Activated CD4-positive, CD25-positive, alpha-beta regulatory T cell treated with anti-CD3 and anti-CD28 coated beads, Interleukin-2, amount 50 U/mL, for 16 hours (primary cell): Measurements from ENCODE around the gene FAM184B.

Experiments
- DNase-seq: peaks from one replicate; pipeline ENCODE4 v3.0.0-alpha.2; 2020; ENCODE audit warnings: low read depth, low spot score

Gene FAM184B

GRCh38 chr4:17773135-17773698 lies 8.2 kb downstream of the FAM184B start:
- no peak for DNase-seq

GRCh38 chr4:17771284-17771908 lies 10.0 kb downstream of the FAM184B start:
- DNase-seq = no peak

GRCh38 chr4:17770845-17771244 lies 10.6 kb downstream of the FAM184B start:
- no peak for DNase-seq

GRCh38 chr4:17769406-17770174 lies 11.8 kb downstream of the FAM184B start:
- DNase-seq = no peak

- no peak for DNase-seq
Measured at GRCh38 chr4:17766826-17767458, 14.5 kb downstream of the FAM184B start.

GRCh38 chr4:17765514-17766286 lies 15.7 kb downstream of the FAM184B start:
- no peak for DNase-seq

- no peak for DNase-seq
Measured at GRCh38 chr4:17763931-17764330, 17.5 kb downstream of the FAM184B start.

GRCh38 chr4:17763416-17763815 lies 18.0 kb downstream of the FAM184B start:
- DNase-seq = no peak

- no peak for DNase-seq
Measured at GRCh38 chr4:17762726-17763125, 18.7 kb downstream of the FAM184B start.

- DNase-seq = no peak
Measured at GRCh38 chr4:17761062-17761461, 20.4 kb downstream of the FAM184B start.

- DNase-seq = no peak
Measured at GRCh38 chr4:17760626-17761025, 20.8 kb downstream of the FAM184B start.

- no peak for DNase-seq
Measured at GRCh38 chr4:17758485-17758884, 22.9 kb downstream of the FAM184B start.

- DNase-seq = no peak
Measured at GRCh38 chr4:17757621-17758020, 23.8 kb downstream of the FAM184B start.

GRCh38 chr4:17753646-17754045 lies 27.8 kb downstream of the FAM184B start:
- DNase-seq = no peak

- DNase-seq = no peak
Measured at GRCh38 chr4:17740702-17741101, 40.7 kb downstream of the FAM184B start.

- no peak for DNase-seq
Measured at GRCh38 chr4:17736484-17736883, 44.9 kb downstream of the FAM184B start.

GRCh38 chr4:17726911-17727310 lies 54.5 kb downstream of the FAM184B start:
- DNase-seq = no peak

- DNase-seq = no peak
Measured at GRCh38 chr4:17723648-17724047, 57.8 kb downstream of the FAM184B start.

GRCh38 chr4:17722356-17722700 lies 59.1 kb downstream of the FAM184B start:
- DNase-seq = no peak

- no peak for DNase-seq
Measured at GRCh38 chr4:17721496-17722355, 59.7 kb downstream of the FAM184B start.

GRCh38 chr4:17719106-17719505 lies 62.3 kb downstream of the FAM184B start:
- DNase-seq = no peak
